ENCODE results near the gene ZNHIT6.

DNA sequence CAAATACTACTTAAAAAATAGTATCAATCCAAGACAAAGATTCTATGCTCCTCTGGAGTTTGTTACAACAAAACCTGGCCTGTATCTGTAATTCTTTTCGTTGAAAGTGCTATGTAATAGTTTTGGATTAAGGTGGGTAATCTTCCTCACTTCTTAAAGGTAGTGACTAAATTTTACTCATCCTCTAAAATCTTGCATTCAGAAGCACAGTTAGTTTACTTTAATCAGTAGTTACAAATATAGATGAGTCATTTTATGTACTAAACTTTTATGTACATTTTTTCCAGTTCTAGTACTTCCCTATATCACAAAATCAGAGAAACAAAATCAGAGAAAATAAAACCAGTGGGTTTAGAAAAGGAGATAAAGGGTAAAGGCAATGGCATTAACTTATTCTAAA is 51.3 kb downstream of the ZNHIT6 start:
- TF ChIP-seq, protein P1, sequence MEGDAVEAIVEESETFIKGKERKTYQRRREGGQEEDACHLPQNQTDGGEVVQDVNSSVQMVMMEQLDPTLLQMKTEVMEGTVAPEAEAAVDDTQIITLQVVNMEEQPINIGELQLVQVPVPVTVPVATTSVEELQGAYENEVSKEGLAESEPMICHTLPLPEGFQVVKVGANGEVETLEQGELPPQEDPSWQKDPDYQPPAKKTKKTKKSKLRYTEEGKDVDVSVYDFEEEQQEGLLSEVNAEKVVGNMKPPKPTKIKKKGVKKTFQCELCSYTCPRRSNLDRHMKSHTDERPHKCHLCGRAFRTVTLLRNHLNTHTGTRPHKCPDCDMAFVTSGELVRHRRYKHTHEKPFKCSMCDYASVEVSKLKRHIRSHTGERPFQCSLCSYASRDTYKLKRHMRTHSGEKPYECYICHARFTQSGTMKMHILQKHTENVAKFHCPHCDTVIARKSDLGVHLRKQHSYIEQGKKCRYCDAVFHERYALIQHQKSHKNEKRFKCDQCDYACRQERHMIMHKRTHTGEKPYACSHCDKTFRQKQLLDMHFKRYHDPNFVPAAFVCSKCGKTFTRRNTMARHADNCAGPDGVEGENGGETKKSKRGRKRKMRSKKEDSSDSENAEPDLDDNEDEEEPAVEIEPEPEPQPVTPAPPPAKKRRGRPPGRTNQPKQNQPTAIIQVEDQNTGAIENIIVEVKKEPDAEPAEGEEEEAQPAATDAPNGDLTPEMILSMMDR (IDR thresholded peaks at IDR 0.05), result no peak
- TF ChIP-seq POLR2A (IDR thresholded peaks at IDR 0.05), result no peak

Measured in Peyer's patch (tissue), 4 donors.